Gastrocnemius medialis (tissue), 4 donors: ENCODE measurements around the gene LPGAT1.

Source experiments
- CTCF ChIP-seq, 5 experiments: fragments of 450-650 bp in 3 of 5; fragments of 200-600 bp in 2 of 5; sonication (generic) in 2 of 5; IDR thresholded peaks in 4 of 5; conservative IDR thresholded peaks in 1 of 5; 1 replicate in 4 of 5; 2 replicates in 1 of 5; pipeline ENCODE4 v1.5.1; 2016 to 2019; ENCODE audit warnings: antibody characterized with exemption in 5 of 5, mild to moderate bottlenecking in 3 of 5, moderate library complexity in 3 of 5
- POLR2A ChIP-seq, 2 donors: fragments of 450-650 bp; IDR thresholded peaks; one replicate each; pipeline ENCODE4 v1.6.1; 2017; ENCODE audit warnings: antibody characterized with exemption in 2 of 2, mild to moderate bottlenecking in 2 of 2, moderate library complexity in 2 of 2

GRCh38 chr1:211730347-211730746, 100.2 kb downstream of the LPGAT1 start:
- TF ChIP-seq POLR2A (IDR thresholded peaks at IDR 0.05) (no peak), CTCF (IDR thresholded peaks at IDR 0.05 in 4 of 5, conservative IDR thresholded peaks at IDR 0.05 in 1 of 5) (no peak)
